ENCODE data around the gene FAM156A.
"Not testable (repeated sequence)": the region's sequence is repeated elsewhere in the genome, so short reads cannot be mapped to it uniquely, and the experiment has no call there.

DNA sequence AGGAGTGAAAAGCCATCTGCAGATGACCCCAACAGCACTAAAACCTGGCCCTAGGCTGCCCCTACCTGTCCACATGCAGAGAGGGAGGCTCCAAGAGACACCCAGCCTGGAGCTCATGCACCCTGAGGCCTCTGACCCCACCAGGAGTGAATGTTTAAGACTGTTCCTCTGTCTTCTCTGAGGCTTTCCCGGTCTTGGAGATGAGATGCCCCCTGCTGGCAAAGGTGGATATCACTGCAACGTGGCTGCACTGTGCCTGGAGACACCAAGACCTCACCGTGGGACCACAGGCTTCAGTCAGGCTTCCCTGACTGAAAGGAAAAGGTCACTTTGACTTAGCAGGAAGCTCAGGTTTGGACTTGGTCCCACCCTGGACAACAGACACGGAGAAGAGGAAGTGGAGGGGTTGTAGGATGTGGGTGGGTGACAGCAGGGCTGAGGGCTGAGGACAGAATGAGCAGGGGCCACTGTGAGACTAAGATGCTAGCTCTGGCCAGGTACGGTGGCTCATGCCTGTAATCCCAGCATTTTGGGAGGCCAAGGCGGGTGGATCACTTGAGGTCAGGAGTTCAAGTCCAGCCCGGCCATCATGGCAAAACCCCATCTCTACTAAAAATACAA is 31.8 kb upstream of the FAM156A start:
- TF ChIP-seq, protein P1, sequence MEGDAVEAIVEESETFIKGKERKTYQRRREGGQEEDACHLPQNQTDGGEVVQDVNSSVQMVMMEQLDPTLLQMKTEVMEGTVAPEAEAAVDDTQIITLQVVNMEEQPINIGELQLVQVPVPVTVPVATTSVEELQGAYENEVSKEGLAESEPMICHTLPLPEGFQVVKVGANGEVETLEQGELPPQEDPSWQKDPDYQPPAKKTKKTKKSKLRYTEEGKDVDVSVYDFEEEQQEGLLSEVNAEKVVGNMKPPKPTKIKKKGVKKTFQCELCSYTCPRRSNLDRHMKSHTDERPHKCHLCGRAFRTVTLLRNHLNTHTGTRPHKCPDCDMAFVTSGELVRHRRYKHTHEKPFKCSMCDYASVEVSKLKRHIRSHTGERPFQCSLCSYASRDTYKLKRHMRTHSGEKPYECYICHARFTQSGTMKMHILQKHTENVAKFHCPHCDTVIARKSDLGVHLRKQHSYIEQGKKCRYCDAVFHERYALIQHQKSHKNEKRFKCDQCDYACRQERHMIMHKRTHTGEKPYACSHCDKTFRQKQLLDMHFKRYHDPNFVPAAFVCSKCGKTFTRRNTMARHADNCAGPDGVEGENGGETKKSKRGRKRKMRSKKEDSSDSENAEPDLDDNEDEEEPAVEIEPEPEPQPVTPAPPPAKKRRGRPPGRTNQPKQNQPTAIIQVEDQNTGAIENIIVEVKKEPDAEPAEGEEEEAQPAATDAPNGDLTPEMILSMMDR (conservative IDR thresholded peaks at IDR 0.05), result peak; percentile 58
- TF ChIP-seq EZH2 (IDR thresholded peaks at IDR 0.05; ENCODE audit: low read depth), result not testable (repeated sequence)
